DMS153 treated with DMSO at 0.1 percent for 48 hours (cell line): ENCODE measurements around the gene CCDC57.

Experiments
- DNase-seq: peaks from one replicate; lab custom pipeline; 2025; ENCODE audit not compliant: unreplicated experiment; lab: John Stamatoyannopoulos, UW

The CCDC57 gene

GRCh38 chr17:82096709-82097183 is 115.9 kb downstream of the CCDC57 start:
- no peak for DNase-seq

GRCh38 chr17:82095777-82096708 is 116.6 kb downstream of the CCDC57 start:
- no peak for DNase-seq

DNA sequence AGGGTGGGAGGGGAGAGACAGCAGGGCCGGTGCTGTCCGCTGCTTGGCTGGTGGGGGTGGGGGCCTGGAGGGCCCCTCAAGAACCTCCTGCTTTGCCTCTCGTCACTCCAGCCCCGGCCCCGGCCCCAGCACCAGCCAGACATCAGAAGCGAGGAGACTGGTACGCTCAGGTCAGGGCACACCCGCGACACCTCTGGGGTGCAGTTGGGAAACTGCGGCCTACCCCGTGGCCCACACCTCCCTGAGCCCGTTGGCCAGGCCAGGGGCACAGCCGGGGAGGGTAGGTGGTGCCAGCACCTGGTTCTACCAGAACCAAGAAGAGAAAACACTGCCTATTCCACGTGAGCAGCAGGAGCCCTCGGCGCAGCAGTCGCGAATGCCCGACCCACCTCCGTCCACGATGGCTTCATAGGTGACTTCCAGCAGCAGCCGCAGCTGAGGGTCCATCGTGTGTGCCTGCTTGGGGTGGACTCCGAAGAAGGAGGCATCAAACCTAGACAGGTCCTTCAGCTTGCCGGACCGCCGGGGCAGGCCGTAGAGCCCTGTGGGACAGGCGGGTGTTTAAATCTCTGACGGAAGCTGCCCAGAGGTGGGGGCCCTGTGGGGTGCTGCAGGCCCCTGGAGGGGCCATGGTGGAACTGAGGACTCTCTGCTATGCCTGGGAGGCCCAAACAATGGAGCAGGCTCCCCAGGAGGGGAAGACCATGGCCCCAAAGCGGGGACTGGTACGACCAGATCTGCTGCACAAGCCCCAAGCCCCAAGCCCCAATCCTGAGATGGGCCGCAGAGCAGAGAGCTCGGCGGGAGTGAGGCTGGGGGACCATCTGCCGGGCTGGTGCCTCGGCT is 117.5 kb downstream of the CCDC57 start:
- no peak for DNase-seq

DNA sequence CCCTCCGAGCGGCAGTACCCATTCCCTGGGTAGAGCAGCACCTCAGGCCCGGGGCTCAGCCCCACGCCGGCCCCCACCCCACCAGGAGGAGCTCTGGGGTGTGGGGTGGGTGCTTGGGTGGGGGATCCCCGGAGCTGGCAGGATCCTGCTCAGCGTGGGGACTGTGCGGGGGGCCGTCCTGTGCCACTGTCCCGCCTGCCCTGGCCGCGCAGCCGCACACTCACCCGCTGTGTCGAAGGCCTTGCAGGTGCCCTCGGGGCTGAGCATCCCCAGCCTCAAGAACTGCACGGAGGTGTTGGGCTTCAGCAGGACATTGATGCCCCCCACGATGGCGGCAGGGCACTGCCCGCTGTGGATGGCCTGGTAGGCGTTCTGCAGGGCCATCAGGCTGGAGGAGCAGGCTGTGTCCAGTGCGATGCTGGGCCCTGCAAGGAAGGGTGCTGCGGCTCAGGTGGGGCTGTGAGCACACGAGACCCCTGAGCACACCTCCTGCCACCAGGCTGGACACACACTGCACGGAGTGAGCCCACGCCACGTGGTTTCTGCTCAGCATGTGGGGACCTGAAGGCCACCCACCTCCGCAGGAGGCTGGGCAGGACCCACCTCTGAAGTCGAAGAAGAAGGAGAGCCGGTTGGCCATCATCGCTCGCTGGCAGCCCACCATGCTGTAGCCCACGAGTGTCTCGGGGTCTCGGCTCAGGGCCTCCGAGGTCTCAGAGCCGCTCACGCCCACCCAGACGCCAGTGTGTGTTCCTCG is 119.5 kb downstream of the CCDC57 start:
- no peak for DNase-seq

GRCh38 chr17:82092628-82092994 is 120.0 kb downstream of the CCDC57 start:
- no peak for DNase-seq

DNA sequence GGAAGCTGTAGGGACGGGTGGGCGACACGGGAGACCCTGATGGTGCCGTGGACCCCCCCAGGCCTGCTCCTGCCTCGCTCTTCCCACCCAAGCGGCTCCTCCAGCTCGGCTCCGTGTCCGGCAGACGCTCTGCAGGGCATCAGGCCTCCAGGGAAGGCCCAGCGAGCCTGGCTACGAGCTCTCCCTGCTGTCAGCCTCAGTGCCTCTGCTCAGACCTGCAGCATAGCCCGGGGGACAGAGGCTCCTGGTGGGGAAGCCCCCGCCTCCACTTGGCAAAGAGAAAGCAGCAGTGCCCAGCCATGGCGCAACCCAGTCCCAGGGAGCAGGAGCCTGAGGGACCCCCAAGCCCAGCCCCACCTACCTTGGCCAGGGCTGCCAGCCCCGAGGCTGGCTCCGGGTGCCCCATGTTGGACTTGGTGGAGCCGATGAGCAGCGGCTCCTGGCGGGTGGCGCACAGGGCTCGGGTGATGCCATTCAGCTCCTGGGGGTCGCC is 120.5 kb downstream of the CCDC57 start:
- no peak for DNase-seq

DNA sequence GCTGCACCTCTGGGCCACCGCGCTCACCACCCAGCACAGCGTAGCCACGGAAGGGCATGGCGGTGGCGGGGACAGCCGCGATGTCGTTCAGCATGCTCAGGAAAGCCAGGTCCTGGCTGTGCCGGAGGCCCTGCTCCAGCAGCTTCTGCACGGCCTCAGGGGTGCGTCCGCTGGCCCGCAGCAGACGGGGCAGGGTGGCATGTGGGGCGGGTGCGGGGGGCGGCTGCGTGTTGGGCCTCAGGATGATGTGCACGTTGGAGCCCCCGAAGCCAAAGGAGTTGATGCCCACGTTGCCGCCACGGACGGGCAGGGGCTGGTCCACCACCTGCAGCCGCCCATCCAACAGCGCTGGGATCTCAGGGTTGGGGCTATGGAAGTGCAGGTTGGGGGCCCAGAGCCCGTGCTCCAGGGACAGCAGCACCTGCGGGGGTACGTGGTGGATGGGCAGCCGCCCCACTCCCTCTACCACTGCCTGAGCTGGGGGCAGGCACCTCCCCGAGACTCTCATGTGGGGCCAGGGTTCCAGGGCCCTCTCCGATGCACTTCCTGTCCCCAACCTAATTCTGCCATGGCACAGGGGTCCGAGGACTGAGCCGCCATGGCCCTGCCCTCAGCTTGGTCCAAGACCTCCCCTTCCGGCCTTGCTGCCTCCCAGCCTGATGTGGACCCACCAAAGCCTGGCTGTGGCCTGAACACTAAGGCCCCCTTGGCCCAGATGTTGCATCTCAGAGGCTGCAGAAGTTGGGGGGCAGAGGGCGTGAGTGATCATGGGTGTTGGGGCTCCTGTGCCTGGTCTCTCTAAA is 121.2 kb downstream of the CCDC57 start:
- no peak for DNase-seq

DNA sequence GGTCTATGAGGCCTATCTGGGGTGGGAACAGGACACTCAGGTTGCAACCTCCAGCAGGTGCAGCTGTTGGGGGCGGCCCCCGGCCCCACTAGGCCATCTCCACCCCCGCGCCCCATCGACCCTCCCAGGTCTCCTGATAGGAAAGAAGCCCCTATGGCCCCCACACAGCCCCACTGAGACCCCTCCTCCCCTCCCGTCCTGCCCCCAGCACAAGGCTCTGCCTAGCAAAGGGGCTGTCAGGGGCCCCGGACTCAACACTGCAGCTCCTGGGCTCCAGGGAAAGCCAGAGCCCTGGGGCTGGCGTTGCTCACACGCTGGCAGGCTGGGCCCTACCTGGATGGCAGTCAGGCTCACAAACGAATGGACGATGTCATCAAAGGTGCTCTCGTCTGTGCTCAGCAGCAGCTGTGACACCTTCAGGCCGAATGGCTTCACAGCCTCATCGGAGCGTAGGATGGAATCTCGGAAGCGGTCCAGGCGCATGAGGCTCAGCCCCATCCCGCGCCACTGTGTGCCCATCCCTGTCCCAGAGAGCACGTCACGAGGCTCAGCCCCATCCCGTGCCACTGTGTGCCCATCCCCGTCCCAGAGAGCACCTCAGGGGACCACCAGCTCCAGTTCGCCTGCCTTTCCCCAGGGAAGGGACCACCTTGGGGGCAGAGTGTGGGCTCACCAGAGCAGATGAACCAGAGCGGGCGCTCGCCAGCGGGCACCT is 121.9 kb downstream of the CCDC57 start:
- no peak for DNase-seq

DNA sequence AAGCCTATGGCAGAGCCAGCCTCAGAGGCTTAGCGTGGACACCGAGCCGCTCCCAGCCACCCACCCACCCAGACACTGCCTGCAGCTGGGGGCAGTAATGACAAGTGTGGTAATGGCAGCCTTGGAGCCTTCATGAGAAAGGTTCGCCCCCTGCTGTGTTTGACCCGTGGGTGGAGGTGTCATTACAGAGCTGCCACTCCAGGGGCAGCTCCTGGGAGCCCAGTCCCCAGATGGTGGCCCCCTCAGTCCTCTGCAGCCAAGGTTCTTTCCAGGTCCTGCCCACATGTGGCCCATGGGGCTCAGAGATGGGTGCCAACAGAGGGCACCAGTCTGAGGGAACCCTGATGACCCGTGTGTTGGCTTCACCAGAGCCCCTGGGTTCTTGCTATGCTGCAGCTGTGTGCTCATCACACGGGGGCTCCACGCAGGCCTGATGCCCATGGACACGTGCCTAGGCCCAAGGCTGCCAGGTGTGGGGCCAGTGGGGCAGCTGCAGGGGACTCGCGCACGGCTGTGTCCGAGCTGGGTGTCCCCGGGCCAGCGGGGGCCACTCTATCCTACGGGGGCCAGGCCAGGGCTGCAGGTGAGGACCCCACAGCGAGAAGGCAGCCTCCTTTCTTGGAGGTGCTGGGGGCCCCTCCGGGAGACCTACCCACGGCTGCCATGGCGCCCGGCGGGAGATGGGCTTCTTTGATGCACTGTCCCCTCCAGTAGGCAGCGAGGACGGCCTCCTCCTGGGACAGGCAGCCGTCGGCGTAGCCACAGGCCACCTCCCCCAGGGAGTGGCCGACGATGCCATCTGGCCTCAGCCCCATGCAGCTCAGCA is 122.7 kb downstream of the CCDC57 start:
- no peak for DNase-seq

- DNase-seq, result no peak
Observed at GRCh38 chr17:82088838-82089722, 123.6 kb downstream of the CCDC57 start.

DNA sequence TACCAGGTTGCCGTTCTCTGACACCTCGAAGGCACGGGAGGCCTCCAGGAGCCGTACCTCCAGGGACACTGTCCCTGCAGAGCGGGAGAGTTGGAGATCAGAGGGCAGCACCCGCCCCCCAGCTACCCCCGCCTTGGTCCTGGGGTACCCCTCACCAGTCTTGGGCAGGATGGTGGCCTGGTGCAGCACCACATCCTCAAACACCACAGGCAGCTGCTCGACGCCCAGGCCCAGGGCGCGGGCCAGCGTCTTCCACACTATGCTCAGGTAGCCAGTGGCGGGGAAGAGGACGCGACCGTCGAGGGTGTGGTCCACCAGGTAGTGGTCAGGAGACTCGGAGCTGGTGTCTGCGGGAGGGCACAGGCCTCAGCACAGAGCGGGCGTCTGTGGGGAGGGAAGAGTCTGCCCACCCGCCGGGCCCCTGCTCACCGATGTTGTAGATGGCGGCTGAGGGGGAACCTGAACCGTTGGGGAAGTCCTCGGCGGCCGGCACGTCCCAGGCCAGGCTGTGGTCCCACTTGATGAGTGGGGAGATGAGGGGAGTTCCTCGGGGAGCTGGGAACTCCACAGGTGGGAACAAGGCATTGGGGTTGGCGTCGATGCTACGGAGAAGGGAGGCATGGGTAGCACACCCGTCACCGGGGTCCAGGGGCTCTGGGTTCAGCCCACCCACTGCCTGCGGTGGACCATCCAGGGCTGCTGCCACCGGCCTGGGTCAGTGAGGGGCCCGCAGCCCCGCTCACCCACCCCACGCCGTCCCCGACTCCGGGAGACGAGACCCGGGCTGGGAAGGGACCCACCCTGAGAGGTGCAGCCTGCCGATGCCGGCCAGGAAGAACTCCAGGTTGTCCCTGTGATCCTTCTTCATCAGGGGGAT is 124.4 kb downstream of the CCDC57 start:
- no peak for DNase-seq

DNA sequence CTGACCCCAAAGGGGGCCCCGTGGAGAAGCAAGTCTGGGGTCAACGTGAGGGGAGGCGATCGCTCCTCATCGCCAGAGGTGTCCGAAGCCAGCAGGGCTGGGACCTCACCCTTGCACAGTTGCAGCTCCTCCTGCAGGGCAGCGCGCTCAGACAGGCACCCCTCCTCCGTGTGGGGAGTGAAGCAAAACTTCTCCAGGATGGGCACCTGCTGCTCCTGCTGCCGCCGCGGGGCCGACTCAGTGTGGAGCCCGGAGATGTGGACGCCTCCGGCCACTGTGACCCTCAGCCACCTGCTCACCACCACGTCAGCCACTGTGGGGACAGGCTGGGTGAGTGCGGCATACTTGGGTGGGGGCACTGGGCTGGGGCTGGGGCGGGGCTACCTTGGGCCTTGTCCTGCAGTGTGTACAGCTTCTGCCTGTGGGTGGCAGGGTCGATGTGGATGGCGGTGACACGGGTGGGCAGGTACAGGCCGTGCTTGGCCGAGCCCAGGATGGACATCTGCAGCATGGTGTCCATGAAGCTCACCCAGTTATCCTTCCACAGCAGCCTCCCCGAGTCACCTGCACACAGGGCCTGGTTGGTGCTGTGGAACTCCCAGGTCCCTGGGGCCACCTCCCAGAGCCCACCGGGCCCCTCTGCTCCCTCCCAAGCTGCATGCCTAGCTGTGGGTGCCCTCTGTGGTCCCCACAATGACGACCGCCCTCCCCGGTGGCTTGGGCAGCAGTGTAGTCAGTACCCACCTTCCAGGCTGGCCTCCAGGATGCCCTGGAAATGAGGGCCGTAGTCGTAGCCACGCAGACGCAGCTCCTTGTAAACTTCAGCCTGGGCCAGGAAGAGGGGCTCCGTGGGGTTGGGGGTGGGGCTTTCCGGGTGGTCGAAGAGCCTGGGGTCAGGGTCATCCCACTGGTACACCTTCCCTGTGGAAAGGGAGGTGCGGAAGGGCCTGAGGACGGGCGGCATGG is 125.4 kb downstream of the CCDC57 start:
- DNase-seq, result no peak

DNA sequence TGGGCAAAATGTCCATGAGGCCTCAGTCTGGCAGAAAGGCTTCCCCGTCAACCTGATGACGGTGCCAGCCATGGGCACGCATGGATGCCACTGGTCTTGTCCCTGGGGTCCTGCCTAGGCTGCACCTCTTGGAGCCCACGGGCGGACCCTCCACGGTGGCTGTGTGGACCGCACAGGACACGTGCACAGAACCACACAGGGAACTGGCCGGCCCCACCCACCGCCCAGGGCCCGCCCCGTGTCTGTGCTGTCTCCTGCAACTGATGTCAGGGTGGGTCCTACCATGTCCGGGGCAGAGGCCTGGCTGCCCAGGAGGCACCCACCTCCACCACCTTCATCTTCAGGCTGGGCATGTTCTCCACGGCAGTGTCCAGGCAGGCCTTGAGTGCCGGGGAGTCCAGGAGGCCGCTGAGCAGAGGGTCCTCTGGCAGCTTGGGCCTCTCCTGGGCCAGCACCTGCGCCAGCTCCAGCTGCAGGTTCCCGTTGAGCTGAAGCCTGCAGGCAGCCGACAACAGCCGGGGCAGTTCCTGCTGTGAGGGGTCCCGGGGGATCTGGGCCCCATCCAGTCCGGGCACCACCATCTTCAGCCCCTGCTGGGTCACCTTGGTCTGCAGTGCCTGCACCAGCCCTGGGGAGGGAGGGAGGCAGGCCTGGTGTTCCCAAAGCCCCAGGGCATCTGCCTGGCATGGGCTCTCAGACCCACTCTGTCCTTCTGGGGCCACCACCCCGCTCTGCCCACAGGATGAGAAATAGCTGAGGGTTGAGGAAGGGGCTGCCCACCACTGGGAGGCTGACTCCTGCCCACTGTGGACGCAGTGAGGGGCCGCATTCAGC is 126.5 kb downstream of the CCDC57 start:
- DNase-seq, result no peak

GRCh38 chr17:82085031-82085861 is 127.4 kb downstream of the CCDC57 start:
- DNase-seq, result no peak
